GM19025 (cell line): ENCODE results near the gene FGD2.
"Not testable (repeated sequence)": the region's sequence is repeated elsewhere in the genome, so short reads cannot be mapped to it uniquely, and the experiment has no call there.

ENCODE experiments used
- ATAC-seq: cut with Tn5 transposase; IDR thresholded peaks from one replicate; pipeline ENCODE4 v1.9.1; 2021; ENCODE audit warnings: mild to moderate bottlenecking, low read depth, moderate library complexity; ENCODE audit not compliant: unreplicated experiment

The FGD2 gene

DNA sequence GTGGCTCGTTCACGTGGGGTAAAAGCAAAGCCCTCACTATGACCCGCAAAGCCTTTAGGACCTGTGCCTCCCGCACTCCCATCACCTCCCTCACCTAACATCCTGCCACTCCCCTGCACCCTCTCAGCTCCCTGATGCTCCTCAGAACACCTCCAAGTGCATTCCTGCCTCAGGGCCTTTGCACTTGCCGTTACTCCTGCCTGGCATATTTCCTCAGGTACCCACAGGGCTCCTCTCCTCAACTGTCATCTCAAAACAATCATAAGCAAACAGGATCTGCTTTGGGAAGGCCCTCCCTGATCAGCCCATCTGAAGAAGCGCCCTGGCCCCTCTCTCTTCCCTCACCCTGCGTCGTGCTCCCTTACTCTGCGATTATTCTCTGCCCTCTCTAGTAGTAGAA, 49.1 kb downstream of the FGD2 start:
- ATAC-seq, result no peak

DNA sequence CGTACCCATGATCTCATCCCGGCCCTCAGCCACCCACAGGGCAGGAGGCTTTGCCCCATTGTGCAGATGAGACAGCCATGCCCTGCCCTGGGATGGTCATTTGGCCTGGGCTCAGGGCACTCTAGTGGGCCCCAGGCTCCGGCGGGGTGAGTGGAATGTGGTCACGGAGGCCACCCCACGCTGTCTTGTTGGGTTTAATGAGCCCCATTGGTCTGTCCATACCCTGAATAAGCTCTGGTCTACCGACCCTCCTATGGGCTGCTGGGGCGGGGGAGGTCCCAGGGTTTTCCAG, 50.6 kb downstream of the FGD2 start:
- no peak for ATAC-seq

DNA sequence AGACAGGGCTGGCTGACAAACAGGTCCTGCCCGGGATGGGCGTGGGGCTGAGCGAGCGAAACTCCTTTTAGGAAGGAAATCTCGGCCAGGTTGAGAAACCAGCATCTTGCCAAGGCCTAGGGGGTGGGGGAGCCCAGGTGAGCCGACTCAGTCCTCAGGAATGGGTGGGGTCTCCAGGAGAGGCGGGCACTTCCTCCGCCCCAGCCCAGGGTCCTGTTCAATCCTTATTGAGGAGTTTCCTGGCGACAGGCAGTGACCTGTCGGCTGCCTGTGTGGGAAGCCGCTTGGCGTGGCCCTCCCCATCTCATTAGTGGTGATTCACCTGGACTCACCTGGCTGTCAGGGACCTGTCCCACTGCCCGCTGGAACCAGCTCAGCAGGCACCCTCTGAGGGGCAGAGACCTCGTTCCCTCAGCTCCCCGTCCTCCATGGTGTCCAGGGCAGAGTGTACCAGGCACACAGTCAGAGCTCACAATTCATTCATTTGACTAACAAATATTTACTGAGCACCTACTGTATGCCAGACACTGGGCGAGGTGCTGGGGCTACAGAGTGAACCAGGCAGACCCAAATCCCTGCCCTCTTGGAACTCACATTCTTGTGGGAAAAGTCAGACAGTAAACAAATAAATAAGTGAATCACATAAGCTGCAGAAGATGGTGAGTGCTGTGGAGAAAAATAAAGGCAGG, 51.1 kb downstream of the FGD2 start:
- ATAC-seq, result no peak

DNA sequence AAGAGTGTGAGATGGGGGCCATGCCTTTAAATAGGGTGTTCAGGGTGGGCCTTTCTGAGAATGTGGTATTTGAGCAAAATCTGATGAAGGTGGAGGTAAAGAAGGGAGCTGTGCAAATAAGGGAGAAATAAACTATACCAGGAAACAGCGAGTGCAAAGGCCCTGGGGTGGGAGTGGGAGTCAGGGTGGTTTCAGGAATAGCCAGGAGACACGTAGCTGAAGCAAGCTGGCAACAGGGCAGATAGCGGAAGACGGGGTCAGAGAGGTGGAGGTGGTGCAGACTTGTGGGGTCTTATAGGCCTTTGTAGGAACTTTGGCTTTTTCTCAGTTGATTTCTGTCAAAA, 51.6 kb downstream of the FGD2 start:
- no peak for ATAC-seq

DNA sequence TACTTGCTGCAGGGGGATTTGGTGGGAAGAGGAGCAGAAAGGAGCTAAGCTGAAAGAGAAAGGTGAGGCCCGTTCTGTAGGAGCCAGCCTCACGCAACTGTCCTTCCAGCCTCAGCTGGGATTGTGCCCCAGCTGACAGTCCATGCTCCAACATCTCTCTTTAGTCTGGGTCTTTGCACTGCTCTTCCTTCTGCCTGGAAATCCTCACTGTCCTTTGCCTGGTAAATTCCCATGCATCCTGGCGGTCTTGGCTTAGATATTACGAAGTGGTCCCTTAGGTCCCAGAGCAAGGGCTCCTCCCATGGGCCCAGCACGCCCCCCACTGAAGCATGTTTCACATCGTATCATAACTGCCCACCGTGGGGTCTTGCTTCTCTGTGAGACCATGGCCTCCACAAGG, 52.2 kb downstream of the FGD2 start:
- ATAC-seq, result no peak

DNA sequence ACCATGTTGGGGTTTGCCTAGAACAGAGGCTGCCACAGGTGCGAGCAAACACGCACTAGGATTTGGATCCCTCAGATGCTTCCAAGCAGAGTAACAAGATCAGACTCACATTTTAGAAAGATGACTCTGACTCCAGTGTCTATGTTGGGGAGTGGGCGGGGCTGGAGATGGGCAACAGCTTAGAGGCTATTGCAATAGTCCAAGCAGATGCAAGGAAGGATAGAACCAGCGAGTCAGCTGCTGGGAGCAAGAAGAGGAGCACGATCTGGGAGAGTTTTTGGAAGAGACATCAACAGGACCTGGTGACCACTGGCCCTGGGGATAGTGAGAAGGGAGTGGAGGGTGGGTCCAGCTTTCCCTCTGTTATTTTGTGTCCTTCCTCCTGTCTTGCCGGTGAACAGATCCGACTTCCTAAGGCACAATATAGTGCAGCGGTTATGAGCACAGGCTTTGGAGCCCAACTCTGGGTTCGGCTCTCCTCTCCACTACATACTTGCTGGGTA, 52.7 kb downstream of the FGD2 start:
- ATAC-seq, result no peak

DNA sequence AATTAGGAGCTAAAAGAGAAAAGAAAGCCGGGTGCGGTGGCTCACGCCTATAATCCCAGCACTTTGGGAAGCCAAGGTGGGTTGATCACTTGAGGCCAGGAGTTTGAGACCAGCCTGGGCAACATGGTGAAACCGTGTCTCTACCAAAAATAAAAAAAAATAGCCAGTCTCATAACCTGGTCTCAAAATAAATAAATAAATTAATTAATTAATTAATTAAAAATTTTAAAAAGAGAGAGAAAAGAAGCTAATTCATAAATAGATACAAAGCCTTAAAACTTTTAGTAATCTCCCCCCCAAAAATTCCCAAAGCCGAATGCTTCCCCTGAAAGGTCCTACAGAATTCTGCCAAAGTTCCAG, 53.5 kb downstream of the FGD2 start:
- not testable (repeated sequence) for ATAC-seq

DNA sequence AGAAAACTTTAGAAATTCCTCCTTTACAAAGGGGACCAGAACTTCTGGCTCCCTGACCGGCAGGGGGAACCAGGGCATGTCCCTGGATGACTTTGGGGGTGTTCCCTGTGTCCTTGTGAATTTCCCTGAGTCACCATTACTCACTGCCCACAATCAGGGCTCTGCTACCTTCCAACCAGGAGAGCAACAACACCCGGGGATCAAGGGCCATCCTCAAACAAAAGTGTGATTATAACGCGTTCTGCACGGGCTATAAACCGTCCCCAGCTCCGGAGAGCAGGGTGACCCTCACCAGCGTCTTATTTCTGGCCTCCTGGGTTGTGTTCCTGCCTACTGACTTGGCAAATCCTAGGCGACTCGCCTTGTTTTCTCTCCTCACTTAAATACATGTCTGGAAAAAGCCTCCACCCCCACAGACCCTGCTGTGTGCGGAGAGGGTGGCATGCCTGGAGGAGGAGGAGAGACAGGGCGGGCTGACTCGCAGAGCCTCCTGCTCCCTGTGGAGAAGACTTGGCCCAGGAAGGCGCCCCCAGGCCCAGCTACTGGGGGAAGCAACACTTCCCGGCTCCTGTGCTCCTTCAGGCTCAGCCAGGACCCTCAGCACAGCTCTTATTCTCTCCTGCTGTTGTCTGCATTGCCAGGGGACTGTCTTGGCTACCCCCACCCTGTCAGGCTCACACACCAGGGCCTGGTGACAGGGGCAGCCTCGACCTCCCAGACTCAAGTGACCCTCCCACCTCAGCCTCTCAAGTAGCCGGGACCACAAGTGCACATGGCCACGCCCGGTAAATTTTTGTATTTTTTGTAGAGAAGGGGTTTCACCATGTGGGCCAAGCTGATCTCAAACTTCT, 54.1 kb downstream of the FGD2 start:
- ATAC-seq, result no peak

DNA sequence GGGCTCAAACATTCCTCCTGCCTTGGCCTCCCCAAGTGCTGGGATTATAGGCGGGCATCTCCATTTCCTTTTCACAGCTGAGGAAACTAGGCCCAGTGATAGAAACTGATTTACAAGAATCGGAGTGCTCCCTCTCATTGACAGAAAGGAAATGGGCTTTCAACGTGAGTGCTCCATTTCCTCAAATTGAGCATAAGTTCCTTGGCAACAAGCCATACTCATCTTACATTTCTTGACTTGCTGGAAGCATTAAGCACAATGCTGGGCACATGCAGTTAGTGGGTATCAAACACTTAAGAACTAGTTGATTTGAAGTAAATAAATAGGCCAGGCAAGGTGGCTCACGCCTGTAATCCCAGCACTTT, 54.7 kb downstream of the FGD2 start:
- no peak for ATAC-seq

DNA sequence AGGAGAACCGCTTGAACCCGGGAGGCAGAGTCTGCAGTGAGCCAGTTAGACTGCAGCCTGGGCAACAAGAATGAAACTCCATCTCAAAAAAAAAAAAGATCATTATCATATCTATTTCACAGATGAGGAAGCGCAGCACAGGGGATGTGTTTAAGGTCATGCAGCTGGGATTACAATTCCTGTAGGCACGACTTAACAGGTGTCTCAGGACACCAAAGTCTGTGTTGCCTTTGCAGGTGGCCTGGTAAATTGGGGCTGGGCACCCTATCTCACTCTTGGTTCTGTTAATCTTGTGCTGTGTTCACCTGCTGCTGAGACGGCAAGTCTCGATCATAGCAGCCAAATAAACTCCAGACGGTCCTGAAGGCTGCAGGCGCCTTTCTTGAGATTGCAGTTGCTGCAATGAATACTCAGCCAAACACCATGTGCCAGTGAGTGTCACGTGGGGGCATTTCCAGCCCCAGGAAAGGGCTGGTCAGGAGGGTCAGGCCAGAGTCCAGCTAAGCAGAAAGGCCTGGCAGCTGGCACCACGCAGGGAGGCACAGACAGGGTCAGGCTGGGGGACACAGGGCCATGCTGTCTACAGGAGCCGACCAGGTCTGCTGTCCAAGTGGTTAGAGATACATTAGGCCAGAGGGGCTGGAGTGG, 55.8 kb downstream of the FGD2 start:
- no peak for ATAC-seq

DNA sequence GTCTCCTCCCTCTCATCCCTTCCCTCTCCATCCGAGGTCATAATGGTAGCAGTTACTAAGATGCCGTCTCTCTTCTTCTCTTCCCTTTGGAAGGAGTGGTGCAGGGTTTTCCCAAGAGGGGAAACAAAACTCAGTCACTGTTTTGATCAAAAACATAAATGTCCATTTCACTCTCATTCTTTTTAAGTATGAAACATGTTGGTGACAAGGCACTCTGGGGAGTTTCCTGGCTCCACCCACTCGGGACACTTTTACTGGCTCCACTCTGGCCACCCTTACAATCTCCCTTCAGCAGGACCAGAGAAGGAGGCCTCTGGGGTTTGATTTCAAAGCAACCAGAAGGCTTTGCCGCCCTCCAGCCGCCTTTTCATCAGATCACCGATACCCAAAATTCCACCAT, 57.0 kb downstream of the FGD2 start:
- no peak for ATAC-seq

DNA sequence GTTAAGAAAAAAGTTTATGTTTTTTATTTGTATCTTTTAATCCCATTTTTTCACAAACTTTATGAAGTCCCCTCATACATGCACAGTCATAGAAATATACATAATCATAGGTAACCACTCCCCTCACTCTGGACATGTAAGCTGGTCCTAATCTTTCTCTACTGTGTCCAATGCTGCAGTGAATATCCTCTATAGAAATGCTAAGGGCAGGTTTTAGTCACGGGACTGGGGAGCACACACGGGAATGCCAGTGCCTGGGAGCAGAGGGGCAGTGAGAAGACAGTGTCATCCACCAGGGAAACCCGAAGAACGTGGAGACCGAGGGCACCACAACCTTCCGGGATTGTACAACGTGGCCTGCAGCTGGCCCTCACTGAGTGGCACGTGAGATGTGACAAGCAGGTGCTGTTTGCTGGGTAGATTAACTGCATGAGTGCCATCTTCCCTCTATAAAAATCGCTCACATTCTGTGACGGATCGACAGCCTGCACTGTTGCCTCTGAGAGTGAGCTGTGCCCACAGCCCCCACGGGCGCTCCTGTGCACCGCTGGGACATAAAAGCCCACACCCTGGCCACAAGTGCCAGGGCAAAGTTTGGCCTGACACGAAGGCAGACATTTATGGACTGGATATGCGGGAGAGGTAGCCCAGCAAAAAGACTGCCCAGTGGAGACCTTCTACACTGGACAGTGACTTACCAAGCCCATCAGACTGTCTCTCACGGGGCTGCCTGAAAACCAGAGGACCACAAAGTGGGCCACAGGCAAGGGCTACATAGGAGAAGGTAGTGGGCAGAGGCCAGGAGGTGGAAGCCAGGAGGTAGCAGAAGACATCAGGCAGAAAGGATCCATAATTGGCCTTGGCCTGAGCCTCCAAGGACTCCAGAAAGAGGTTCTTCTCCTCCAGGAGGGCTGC, 63.2 kb downstream of the FGD2 start:
- ATAC-seq, result no peak

DNA sequence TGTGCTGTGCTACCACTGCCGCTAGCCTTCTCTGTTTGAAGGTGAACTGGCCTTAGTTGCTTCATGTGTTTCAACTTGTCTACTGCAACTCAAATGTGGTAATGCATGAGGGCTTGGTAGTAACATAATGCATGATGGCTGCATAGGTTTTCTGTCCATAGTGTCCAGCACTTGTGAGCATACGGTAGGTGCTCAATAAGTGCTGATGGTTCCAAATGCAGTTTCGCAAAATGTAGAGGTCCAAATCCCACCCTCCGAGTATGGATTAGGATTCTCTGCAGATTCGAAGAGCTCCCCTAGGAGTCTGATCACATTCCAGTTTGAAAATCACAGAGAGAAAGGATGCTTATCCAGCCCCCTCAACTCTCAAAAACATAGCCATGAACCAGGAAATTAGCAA, 64.2 kb downstream of the FGD2 start:
- ATAC-seq, result no peak

DNA sequence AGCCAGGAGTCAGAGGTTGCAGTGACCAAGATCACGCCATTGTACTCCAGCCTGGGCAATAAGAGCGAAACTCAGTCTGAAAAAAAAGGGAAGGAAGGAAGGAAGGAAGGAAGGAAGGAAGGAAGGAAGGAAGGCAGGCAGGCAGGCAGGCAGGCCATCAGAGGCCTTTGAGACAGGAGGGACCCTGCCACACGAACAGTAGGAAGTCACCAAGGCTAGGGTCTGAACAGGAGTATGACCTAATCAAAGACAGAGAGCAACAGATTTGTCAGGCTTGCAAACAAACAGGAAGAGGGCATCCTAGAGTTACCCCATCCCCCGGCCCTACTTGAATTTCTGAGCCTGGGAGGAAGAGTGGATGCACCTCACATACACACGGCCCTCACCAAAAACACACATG, 67.1 kb downstream of the FGD2 start:
- no peak for ATAC-seq

DNA sequence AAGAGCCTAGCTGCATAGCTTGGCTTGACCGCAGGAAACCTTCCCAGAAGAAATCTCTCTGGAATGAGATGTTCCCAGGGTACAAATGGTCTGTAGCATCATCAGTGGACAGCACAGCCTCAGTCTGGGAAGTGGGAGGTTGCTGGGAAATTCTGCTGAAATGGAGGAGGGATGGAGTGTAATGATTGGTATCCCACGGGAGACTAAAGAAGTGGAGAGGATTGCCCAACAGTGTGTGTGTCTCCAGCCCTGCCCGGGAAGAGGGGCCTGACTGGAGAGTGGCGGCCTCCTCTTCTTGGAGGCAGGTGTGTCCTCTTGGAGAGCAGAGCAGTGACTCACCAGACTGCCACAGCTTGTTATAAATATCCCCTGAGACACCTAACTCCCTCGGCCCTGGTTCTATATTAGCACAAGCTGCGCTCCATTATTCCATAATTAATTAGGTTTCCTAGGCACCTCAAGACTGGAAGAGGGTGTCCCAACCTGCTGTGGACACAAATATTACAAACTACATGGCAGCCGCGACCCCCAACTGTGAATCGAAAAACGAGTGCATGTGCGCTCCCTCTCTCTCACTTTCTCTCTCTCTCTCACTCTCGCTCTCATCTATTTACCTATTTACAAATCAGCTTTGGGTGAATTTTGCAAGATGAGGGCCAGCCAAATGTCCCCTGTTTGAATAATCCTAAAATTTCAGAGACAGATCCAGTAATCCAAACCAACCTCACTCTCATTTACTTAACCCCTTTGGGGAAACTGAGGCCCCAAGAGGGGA, 68.8 kb downstream of the FGD2 start:
- ATAC-seq, result no peak

DNA sequence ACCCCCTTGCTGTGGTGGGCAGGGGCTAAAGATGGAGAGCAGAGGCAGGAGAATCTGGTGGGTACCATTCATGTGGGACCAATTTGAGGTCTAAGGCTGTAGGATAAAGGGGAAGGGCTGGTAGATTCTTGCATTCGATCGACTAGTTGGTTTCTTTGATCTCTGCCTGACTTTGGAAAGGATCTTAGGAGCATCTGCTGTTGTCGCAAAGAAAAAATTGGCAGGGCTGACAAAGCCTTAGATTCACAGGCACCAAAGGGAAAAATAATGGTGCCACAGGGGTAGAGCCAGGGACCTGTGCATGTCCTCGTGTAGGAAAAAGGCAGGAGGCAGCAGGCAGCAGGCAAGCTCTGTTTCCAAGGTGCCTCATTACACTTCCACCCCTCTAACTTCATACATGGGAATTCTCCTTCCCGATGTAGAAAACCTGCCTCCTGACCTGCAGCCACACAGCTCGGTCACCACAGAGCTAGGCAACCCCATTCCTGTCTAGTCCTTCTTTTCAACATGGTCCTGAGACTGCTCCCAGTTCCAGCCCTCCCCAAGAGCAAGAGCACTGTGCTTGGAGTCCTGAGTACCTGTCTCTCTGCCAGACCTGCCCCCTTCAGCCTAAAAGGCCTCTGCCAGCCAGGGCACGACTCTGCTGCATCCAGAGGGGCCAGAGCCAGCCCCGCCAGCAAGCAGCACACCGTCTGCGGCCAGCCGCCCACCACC, 71.9 kb downstream of the FGD2 start:
- ATAC-seq, result no peak

DNA sequence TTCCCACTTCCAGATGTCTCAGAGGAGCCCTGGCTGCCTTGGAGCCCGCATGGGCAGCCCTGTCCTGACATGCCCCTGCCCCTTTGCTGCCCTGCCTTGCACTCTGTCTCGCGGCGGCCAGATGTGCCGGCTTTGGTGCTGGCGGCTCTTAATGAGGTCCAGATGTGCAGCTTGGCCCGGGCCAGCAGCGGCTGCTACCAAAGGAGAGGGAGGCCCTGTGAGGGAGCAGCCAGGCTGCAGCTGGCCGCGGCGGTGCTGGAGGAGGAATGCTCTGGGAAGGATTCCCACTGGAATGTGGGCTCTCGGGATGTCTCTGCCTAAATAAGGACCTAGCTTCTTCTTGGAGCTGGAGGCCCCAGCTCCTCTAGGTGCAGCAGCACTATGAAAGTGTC, 72.4 kb downstream of the FGD2 start:
- no peak for ATAC-seq
